GM12875 (cell line): ENCODE data around the gene IL15.

Experiments used
- H3K4me3 ChIP-seq: one replicate; pipeline ENCODE4 v1.5.1; 2011; ENCODE audit warnings: low read depth, low read length, control low read depth
- CTCF ChIP-seq: IDR thresholded peaks from 2 replicates; pipeline ENCODE4 v1.5.1; 2011; ENCODE audit warnings: low read depth, mild to moderate bottlenecking, control low read depth, inconsistent platforms, low read length, moderate library complexity, borderline replicate concordance; ENCODE audit not compliant: insufficient read depth

Gene IL15

GRCh38 chr4:141658309-141658708 lies 21.9 kb downstream of the IL15 start:
- no peak for TF ChIP-seq CTCF

DNA sequence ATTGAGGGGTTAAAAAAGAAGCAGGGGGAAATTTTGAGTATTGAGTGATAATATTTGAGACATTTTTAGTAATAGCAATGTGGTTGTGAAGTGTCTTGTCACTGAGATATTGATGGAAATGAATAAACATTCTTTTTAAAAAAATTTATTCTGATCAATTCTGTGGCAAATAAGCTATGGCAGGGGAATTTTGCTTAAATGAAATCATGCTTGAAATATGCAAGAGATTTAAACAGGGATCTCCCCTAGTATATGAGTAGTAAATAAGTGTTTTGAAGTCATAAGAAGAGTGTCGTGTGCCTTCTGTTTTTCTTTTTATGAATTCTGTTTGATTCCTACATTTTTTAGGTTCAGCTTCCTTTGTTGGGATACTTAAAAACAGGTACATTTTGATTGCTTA lies 23.2 kb downstream of the IL15 start:
- no peak overlapping the region for H3K4me3 ChIP-seq
- TF ChIP-seq CTCF = no peak

More at GRCh38 chr4:141658309-141658708, 21.9 kb downstream of the IL15 start:
- no peak overlapping the region for H3K4me3 ChIP-seq

DNA sequence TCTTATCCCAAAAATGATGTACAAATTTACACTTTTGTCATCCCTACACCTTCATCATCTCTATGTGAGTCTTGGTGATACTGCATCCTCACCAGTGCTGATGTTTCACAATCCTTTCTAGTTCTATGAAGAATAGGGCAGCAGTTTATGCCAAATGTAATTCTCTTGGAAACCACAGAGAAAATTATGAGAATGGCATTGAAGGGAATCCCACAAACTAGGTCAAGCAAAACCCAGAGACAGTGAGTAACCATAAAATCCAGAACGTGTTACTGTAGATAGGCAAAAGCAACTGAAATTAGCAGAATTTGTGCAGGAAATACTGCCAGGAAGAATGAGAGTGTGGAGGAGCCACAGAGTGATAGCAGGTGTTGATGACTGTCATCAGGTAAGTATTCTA lies 24.5 kb downstream of the IL15 start:
- no peak for TF ChIP-seq CTCF
- no peak overlapping the region for H3K4me3 ChIP-seq

GRCh38 chr4:141668200-141668910 lies 32.0 kb downstream of the IL15 start:
- no peak for TF ChIP-seq CTCF
- no peak overlapping the region for H3K4me3 ChIP-seq

GRCh38 chr4:141669501-141669900 lies 33.1 kb downstream of the IL15 start:
- no peak overlapping the region for H3K4me3 ChIP-seq
- no peak for TF ChIP-seq CTCF

- TF ChIP-seq CTCF = no peak
- no peak overlapping the region for H3K4me3 ChIP-seq
These were observed 39.0 kb downstream of the IL15 start for GRCh38 chr4:141675384-141675783.

- TF ChIP-seq CTCF = no peak
- H3K4me3 ChIP-seq = no peak overlapping the region
These were observed 39.8 kb downstream of the IL15 start for GRCh38 chr4:141676087-141676670.
